H1 (cell line): ENCODE data around the gene HTR2A. TPM values are rescaled to one million over a fixed set of nuclear protein-coding genes. Genes with fewer than 3 reads are reported as not detected.

ENCODE experiments used
- CTCF ChIA-PET: fragments of 300-600 bp; sonication (Branson Sonifier 250); formaldehyde crosslinking; loops from one replicate; lab custom pipeline; 2021; ENCODE audit not compliant: partially characterized antibody; lab: Charles Lee
- POLR2A ChIA-PET: fragments of 300-600 bp; sonication (Branson Sonifier 250); formaldehyde crosslinking; loops from one replicate; lab custom pipeline; 2021; ENCODE audit warnings: inconsistent platforms; ENCODE audit not compliant: partially characterized antibody; lab: Charles Lee
- DNase-seq, 2 experiments: peaks; one replicate each; pipeline versions ENCODE4 v3.0.0 to v3.0.0-alpha.2; 2010 to 2022; ENCODE audit warnings: low spot score in 2 of 2, low read depth in 1 of 2, mixed read lengths in 1 of 2
- FAIRE-seq: peaks from 2 replicates; lab custom pipeline; 2011; peaks lifted over from hg19 to GRCh38; lab: Jason Lieb, UNC
- H2AFZ ChIP-seq: 2 replicates; pipeline ENCODE4 v1.8.1; 2012; ENCODE audit warnings: low read length, inconsistent platforms
- H2AK5ac ChIP-seq: 2 replicates; pipeline ENCODE4 v1.6.1; 2013; ENCODE audit warnings: low read depth, low read length
- H2BK120ac ChIP-seq: replicated peaks from 2 replicates; pipeline ENCODE3; 2013; ENCODE audit warnings: low read depth, low read length, inconsistent platforms
- H2BK12ac ChIP-seq: 2 replicates; pipeline ENCODE4 v1.6.1; 2013; ENCODE audit warnings: low read depth, low read length
- H2BK15ac ChIP-seq: 2 replicates; pipeline ENCODE4 v1.6.1; 2013; ENCODE audit warnings: low read length
- H2BK20ac ChIP-seq: 2 replicates; pipeline ENCODE4 v1.6.1; 2013; ENCODE audit warnings: low read length
- H2BK5ac ChIP-seq: 2 replicates; pipeline ENCODE4 v1.6.1; 2013; ENCODE audit warnings: low read depth, low read length
- H3K14ac ChIP-seq: 2 replicates; pipeline ENCODE4 v1.6.1; 2013; ENCODE audit warnings: inconsistent platforms; ENCODE audit not compliant: insufficient read length
- H3K18ac ChIP-seq: 2 replicates; pipeline ENCODE4 v1.6.1; 2013; ENCODE audit warnings: low read length; ENCODE audit errors: extremely low read depth
- H3K23ac ChIP-seq: 2 replicates; pipeline ENCODE4 v1.6.1; 2013; ENCODE audit warnings: inconsistent platforms; ENCODE audit not compliant: insufficient read length
- H3K23me2 ChIP-seq: 2 replicates; pipeline ENCODE4 v1.6.1; 2013; ENCODE audit warnings: low read depth, low read length
- H3K27ac ChIP-seq: 2 replicates; pipeline ENCODE4 v1.6.1; 2011; ENCODE audit warnings: low read depth, low read length, inconsistent platforms
- H3K27me3 ChIP-seq, 4 experiments: replicated peaks in 1 of 4; 1 replicate in 1 of 4; 2 replicates in 3 of 4; pipeline versions ENCODE4 v1.6.1 to v1.8.1; 2011 to 2013; ENCODE audit warnings: low read length in 3 of 4, mild to moderate bottlenecking in 3 of 4, inconsistent platforms in 2 of 4, mixed read lengths in 2 of 4, moderate library complexity in 1 of 4; ENCODE audit not compliant: control insufficient read depth in 3 of 4, insufficient read depth in 3 of 4; ENCODE audit errors: extremely low read depth in 1 of 4
- H3K36me3 ChIP-seq, 4 experiments: 2 replicates each; pipeline versions ENCODE4 v1.6.1 to v1.8.1; 2011 to 2013; ENCODE audit warnings: mild to moderate bottlenecking in 4 of 4, low read length in 3 of 4, moderate library complexity in 2 of 4, control low read depth in 1 of 4, inconsistent platforms in 1 of 4; ENCODE audit not compliant: insufficient read depth in 4 of 4, control insufficient read depth in 2 of 4
- H3K4ac ChIP-seq: replicated peaks from 2 replicates; pipeline ENCODE3; 2013; ENCODE audit warnings: low read length, low read depth, mixed read lengths, inconsistent platforms; ENCODE audit not compliant: insufficient read length
- H3K4me1 ChIP-seq, 4 experiments: replicated peaks in 1 of 4; 1 replicate in 1 of 4; 2 replicates in 3 of 4; pipeline versions ENCODE4 v1.6.1 to v1.8.1; 2011 to 2013; ENCODE audit warnings: low read length in 3 of 4, inconsistent platforms in 2 of 4, mixed read lengths in 1 of 4; ENCODE audit not compliant: insufficient read depth in 4 of 4, control insufficient read depth in 3 of 4
- H3K4me2 ChIP-seq, 2 experiments: 2 replicates each; pipeline versions ENCODE4 v1.6.1 to v1.8.1; 2011 to 2013; ENCODE audit warnings: low read depth in 2 of 2, low read length in 2 of 2, control low read depth in 1 of 2, inconsistent platforms in 1 of 2, mild to moderate bottlenecking in 1 of 2; ENCODE audit not compliant: insufficient read depth in 1 of 2
- H3K4me3 ChIP-seq, 4 experiments: fragments of 200-600, 300-600 bp in 1 of 4; sonication (generic), shearing (Covaris generic), sonication (Bioruptor Twin) in 1 of 4; 2 replicates each; pipeline versions ENCODE4 v1.5.1 to v1.8.1; 2011 to 2016; ENCODE audit warnings: low read length in 4 of 4, low read depth in 3 of 4, control low read depth in 2 of 4, inconsistent platforms in 2 of 4, mild to moderate bottlenecking in 2 of 4, mixed read lengths in 1 of 4, moderate library complexity in 1 of 4; ENCODE audit not compliant: insufficient read depth in 2 of 4; ENCODE audit errors: extremely low read depth in 1 of 4
- H3K56ac ChIP-seq: replicated peaks from 2 replicates; pipeline ENCODE3; 2013; ENCODE audit warnings: low read depth, mild to moderate bottlenecking, mixed read lengths, low read length, inconsistent platforms; ENCODE audit not compliant: insufficient read length
- H3K79me1 ChIP-seq: 2 replicates; pipeline ENCODE4 v1.6.1; 2013; ENCODE audit warnings: low read depth, low read length, control low read depth
- H3K79me2 ChIP-seq, 2 experiments: 2 replicates each; pipeline versions ENCODE4 v1.6.1 to v1.8.1; 2012 to 2013; ENCODE audit warnings: low read length in 2 of 2, mild to moderate bottlenecking in 2 of 2, inconsistent platforms in 1 of 2; ENCODE audit not compliant: insufficient read depth in 2 of 2, control insufficient read depth in 1 of 2
- H3K9ac ChIP-seq, 4 experiments: replicated peaks in 1 of 4; 1 replicate in 1 of 4; 2 replicates in 3 of 4; pipeline versions ENCODE4 v1.6.1 to v1.8.1; 2011 to 2013; ENCODE audit warnings: low read depth in 3 of 4, low read length in 3 of 4, control low read depth in 2 of 4, mild to moderate bottlenecking in 2 of 4, moderate library complexity in 2 of 4, inconsistent platforms in 1 of 4; ENCODE audit errors: extremely low read depth in 1 of 4
- H3K9me3 ChIP-seq, 2 experiments: 2 replicates each; pipeline versions ENCODE4 v1.6.1 to v1.8.1; 2012 to 2013; ENCODE audit warnings: mild to moderate bottlenecking in 2 of 2, moderate library complexity in 2 of 2, control low read depth in 1 of 2, inconsistent platforms in 1 of 2, low read depth in 1 of 2, low read length in 1 of 2, mixed read lengths in 1 of 2; ENCODE audit not compliant: insufficient read depth in 2 of 2
- H4K20me1 ChIP-seq, 2 experiments: replicated peaks in 1 of 2; 2 replicates each; pipeline versions ENCODE3 to v1.8.1; 2011 to 2013; ENCODE audit warnings: inconsistent platforms in 2 of 2, low read length in 2 of 2, mild to moderate bottlenecking in 1 of 2; ENCODE audit not compliant: insufficient read depth in 2 of 2, control insufficient read depth in 1 of 2
- H4K5ac ChIP-seq: 2 replicates; pipeline ENCODE4 v1.6.1; 2013; ENCODE audit warnings: low read length, low read depth, mixed read lengths, inconsistent platforms; ENCODE audit not compliant: insufficient read length
- H4K8ac ChIP-seq: 2 replicates; pipeline ENCODE4 v1.8.0; 2013; ENCODE audit warnings: mild to moderate bottlenecking, moderate library complexity, low read length, inconsistent platforms; ENCODE audit not compliant: insufficient read depth; ENCODE audit errors: extremely low read depth
- H4K91ac ChIP-seq: replicated peaks from 2 replicates; pipeline ENCODE3; 2013; ENCODE audit warnings: low read length, mixed read lengths, inconsistent platforms; ENCODE audit not compliant: insufficient read length
- CHD1 ChIP-seq: IDR thresholded peaks from 2 replicates; pipeline ENCODE4 v1.6.1; 2012; ENCODE audit warnings: low read depth, low read length, improper control_type of control experiment
- CTCF ChIP-seq, 3 experiments: IDR thresholded peaks; 1 replicate in 2 of 3; 2 replicates in 1 of 3; pipeline versions ENCODE4 v1.5.1 to v1.6.1; 2011; ENCODE audit warnings: low read length in 3 of 3, mild to moderate bottlenecking in 3 of 3, inconsistent platforms in 2 of 3, low read depth in 1 of 3, moderate library complexity in 1 of 3; ENCODE audit not compliant: insufficient read depth in 1 of 3; ENCODE audit errors: control extremely low read depth in 1 of 3
- JUND ChIP-seq: IDR thresholded peaks from 2 replicates; pipeline ENCODE4 v1.6.1; 2011; ENCODE audit warnings: mild to moderate bottlenecking, improper control_type of control experiment, low read length
- KDM5A ChIP-seq: fragments of 200-600 bp; IDR thresholded peaks from 2 replicates; pipeline ENCODE4 v1.7.1; 2012; ENCODE audit warnings: mild to moderate bottlenecking, low read length, inconsistent platforms, mixed read lengths
- POLR2A ChIP-seq, 2 experiments: IDR thresholded peaks; 1 replicate in 1 of 2; 2 replicates in 1 of 2; pipeline ENCODE4 v1.6.1; 2011; ENCODE audit warnings: low read depth in 2 of 2, low read length in 2 of 2, mild to moderate bottlenecking in 2 of 2; ENCODE audit errors: control extremely low read depth in 1 of 2
- TAF7 ChIP-seq: optimal IDR thresholded peaks from 2 replicates; pipeline ENCODE3; 2011; ENCODE audit warnings: low read depth, mild to moderate bottlenecking, inconsistent platforms, low read length, moderate library complexity, borderline replicate concordance
- TEAD4 ChIP-seq: IDR thresholded peaks from 2 replicates; pipeline ENCODE4 v1.6.1; 2012; ENCODE audit warnings: low read depth, low read length, inconsistent platforms, mixed read lengths
- WGBS, 2 experiments: shearing (Covaris generic) in 1 of 2; methylation state at CpG; one replicate each; pipeline versions ENCODE4 v1.1.6 to v1.1.7; 2013 to 2015; ENCODE audit warnings: low lambda C conversion rate in 2 of 2, mixed read lengths in 2 of 2, inconsistent platforms in 1 of 2, low coverage in 1 of 2, missing lambda C conversion rate in 1 of 2; ENCODE audit not compliant: insufficient replicate concordance in 2 of 2, insufficient coverage in 1 of 2, insufficient read length in 1 of 2; ENCODE audit errors: extremely low coverage in 1 of 2, missing lambda C conversion rate in 1 of 2; 5-methylcytosine and 5-hydroxymethylcytosine counted together
- polyA plus RNA-seq, 7 experiments: library from polyadenylated mRNA; depleted of rRNA in 3 of 7; stranded (reverse) in 5 of 7; unstranded in 2 of 7; fragments of >200 nt in 5 of 7; fragments of 200-250 nt in 2 of 7; gene quantifications; 1 replicate in 5 of 7; 2 replicates in 1 of 7; 4 replicates in 1 of 7; pipeline versions ENCODE4 v1.2.1 to v1.2.3, GENCODE V29; 2011 to 2013; ENCODE audit warnings: missing spikeins in 2 of 7, mixed read lengths in 2 of 7
- total RNA-seq: library from RNA; stranded (reverse); fragmentation: NEBNext Ultra II Directional; extraction: Animal tissue kit (Norgen Biotek cat#: 25700); gene quantifications from 2 replicates; pipeline ENCODE4 v1.2.1, GENCODE V29; 2021
- TF ChIP-seq, protein P1 (sequence below): IDR thresholded peaks from 2 replicates; pipeline ENCODE4 v1.6.1; 2011; ENCODE audit warnings: low read depth, mild to moderate bottlenecking, low read length; ENCODE audit not compliant: insufficient read depth

Gene HTR2A
- total and polyA plus RNA-seq, 2 of the 8 experiments (the other 6 are each of a cell fraction or from before 2014, with no cell fraction given) = not detected

- no peak for FAIRE-seq
- Histone ChIP-seq H2AK5ac (no peak overlapping the region), H3K4me1 (no peaks in the 10 kb centered on the region), H2BK12ac (no peak overlapping the region), H3K9me3 (no peaks in the 10 kb centered on the region), H2BK120ac (no peak overlapping the region), H3K14ac (no peak overlapping the region), H2BK15ac (no peak overlapping the region), H2BK20ac (no peak overlapping the region), H4K8ac (no peak overlapping the region), H3K79me1 (no peaks in the 10 kb centered on the region), H3K4me2 (no peak overlapping the region), H3K27me3 (no peaks in the 10 kb centered on the region), H3K79me2 (no peaks in the 10 kb centered on the region), H3K18ac (no peak overlapping the region), H4K5ac (no peak overlapping the region), H4K91ac (no peak overlapping the region), H3K23ac (no peak overlapping the region), H3K9ac (no peak overlapping the region), H3K23me2 (no peaks in the 10 kb centered on the region), H3K4me3 (no peak overlapping the region), H3K4ac (no peak overlapping the region), H2AFZ (no peak overlapping the region), H3K56ac (no peak overlapping the region)
- WGBS, 2 experiments = 94% methylated on average over 2 of the region's 2 CpGs; no CpG with 5 or more reads in 1 of the 2 experiments
- POLR2A ChIA-PET = no interaction called here
- CTCF ChIA-PET = interaction anchor here (0.9 to 2.0 kb wide), 3 partner anchors 27 to 871 kb away, joined by 3 to 5 read pairs (median 4); no protein-coding TSS in a partner anchor
- DNase-seq = no peak
- TF ChIP-seq CHD1 (no peak), POLR2A (IDR thresholded peaks at IDR 0.05; ENCODE audit: control extremely low read depth in 1 of 2, low read depth in 2 of 2, low read length in 2 of 2) (no peak), TEAD4 (no peak), TAF7 (no peak), CTCF (IDR thresholded peaks at IDR 0.05; ENCODE audit: control extremely low read depth in 1 of 3, insufficient read depth in 1 of 3, low read depth in 1 of 3, low read length in 3 of 3) (no peak), KDM5A (no peak), JUND (no peak)
- TF ChIP-seq, protein P1, sequence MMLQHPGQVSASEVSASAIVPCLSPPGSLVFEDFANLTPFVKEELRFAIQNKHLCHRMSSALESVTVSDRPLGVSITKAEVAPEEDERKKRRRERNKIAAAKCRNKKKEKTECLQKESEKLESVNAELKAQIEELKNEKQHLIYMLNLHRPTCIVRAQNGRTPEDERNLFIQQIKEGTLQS = no peak
- TF ChIP-seq, all 59 proteins: peak for 0
- no peaks in the 10 kb centered on the region for H4K20me1 ChIP-seq
- no peaks in the 10 kb centered on the region for H3K36me3 ChIP-seq
- no peak overlapping the region for H2BK5ac ChIP-seq
- H3K27ac ChIP-seq = no peak overlapping the region
Observed at GRCh38 chr13:46868091-46868490, 28.8 kb downstream of the HTR2A start.
